WI38 (cell line): ENCODE data around the gene GRIP2.

Experiments
- H3K4me3 ChIP-seq: 2 replicates; pipeline ENCODE4 v1.5.1; 2011; ENCODE audit warnings: low read depth, mild to moderate bottlenecking, control low read depth, low read length
- TF ChIP-seq, protein P1 (sequence below): IDR thresholded peaks from 2 replicates; pipeline ENCODE4 v1.5.1; 2012; ENCODE audit warnings: low read depth, mild to moderate bottlenecking, control low read depth, low read length

The GRIP2 gene

DNA sequence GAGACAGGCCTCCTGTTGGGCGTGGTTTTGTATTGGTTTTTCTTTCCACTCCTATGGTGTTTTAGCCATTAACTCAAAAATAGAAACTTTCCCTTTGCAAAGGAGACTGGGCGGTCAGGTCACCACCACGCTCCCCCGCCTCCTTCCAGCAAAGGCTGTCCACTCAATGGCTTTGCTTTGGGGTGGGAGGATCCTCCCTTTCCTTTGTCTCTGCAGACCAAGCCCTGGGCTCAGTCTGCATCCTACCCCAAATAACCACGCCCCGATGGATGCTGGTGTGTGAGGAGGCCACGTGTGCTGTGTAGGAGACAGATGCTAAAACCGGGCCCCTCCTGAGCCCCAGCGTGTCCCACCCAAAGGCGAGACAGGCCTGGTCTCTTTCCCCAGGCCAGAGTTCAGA is 68.5 kb downstream of the GRIP2 start:
- no peak overlapping the region for H3K4me3 ChIP-seq
- TF ChIP-seq, protein P1, sequence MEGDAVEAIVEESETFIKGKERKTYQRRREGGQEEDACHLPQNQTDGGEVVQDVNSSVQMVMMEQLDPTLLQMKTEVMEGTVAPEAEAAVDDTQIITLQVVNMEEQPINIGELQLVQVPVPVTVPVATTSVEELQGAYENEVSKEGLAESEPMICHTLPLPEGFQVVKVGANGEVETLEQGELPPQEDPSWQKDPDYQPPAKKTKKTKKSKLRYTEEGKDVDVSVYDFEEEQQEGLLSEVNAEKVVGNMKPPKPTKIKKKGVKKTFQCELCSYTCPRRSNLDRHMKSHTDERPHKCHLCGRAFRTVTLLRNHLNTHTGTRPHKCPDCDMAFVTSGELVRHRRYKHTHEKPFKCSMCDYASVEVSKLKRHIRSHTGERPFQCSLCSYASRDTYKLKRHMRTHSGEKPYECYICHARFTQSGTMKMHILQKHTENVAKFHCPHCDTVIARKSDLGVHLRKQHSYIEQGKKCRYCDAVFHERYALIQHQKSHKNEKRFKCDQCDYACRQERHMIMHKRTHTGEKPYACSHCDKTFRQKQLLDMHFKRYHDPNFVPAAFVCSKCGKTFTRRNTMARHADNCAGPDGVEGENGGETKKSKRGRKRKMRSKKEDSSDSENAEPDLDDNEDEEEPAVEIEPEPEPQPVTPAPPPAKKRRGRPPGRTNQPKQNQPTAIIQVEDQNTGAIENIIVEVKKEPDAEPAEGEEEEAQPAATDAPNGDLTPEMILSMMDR, result no peak

DNA sequence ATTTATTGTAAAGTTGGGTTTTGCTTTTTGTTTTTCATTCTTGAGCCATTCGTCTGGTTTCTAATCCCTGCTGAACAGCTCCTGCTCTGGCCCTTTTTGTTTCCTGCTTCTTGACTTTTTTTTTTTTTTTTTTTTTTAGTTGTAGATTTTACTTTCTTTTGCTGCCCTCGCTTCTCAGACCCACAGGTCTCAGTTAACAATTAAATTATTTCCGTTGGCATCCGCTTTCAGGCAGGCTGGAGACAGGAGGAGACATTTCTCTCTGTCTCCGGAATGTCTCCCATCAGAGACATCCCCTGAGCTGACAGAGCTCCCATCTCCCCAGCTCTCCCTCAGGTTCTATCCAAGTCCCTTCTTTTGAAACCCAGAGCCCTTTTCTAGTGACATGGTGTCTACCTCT is 69.1 kb downstream of the GRIP2 start:
- H3K4me3 ChIP-seq, result no peak overlapping the region
- TF ChIP-seq, protein P1, result no peak

GRCh38 chr3:14470461-14470860 is 69.7 kb downstream of the GRIP2 start:
- TF ChIP-seq, protein P1, result no peak
- no peak overlapping the region for H3K4me3 ChIP-seq

GRCh38 chr3:14468621-14468981 is 71.5 kb downstream of the GRIP2 start:
- TF ChIP-seq, protein P1, result no peak
- no peak overlapping the region for H3K4me3 ChIP-seq

GRCh38 chr3:14467814-14468620 is 72.1 kb downstream of the GRIP2 start:
- TF ChIP-seq, protein P1, result peak; percentile 95

GRCh38 chr3:14466179-14466903 is 73.8 kb downstream of the GRIP2 start:
- H3K4me3 ChIP-seq, result no peak overlapping the region
- TF ChIP-seq, protein P1, result no peak

More at GRCh38 chr3:14467814-14468620, 72.1 kb downstream of the GRIP2 start:
- H3K4me3 ChIP-seq, result no peak overlapping the region

DNA sequence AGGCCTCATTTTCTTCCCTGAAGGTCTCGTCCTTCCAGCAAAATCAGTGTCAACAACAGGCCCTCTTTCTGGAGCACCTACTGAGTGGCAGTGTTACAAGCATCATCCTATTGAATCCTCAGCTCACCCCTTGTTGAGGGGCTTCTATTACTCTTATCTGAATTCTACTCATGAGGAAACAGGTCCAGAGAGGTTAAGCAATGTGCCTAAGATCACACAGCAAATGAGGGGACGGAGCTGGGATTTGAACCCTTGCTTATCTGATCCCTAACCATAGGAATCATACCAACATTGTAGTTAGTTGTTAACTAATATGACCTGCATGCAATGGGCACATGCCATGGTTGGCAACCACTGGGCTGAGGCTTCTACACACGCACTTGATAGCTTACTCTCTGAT is 74.7 kb downstream of the GRIP2 start:
- H3K4me3 ChIP-seq, result no peak overlapping the region
- TF ChIP-seq, protein P1, result no peak
